Choroid plexus epithelial cell (primary cell): ENCODE measurements around the gene PPM1A.

ENCODE experiments used
- DNase-seq: peaks from one replicate; pipeline ENCODE4 v3.0.0-alpha.2; 2010; ENCODE audit warnings: low read depth
- H3K4me3 ChIP-seq: 2 replicates; pipeline ENCODE4 v1.5.1; 2011; ENCODE audit warnings: low read depth, mild to moderate bottlenecking, control low read depth, low read length, moderate library complexity
- CTCF ChIP-seq: conservative IDR thresholded peaks from 2 replicates; pipeline ENCODE4 v1.5.1; 2011; ENCODE audit warnings: low read depth, mild to moderate bottlenecking, control low read depth, inconsistent platforms, low read length, moderate library complexity

Gene PPM1A

GRCh38 chr14:60344751-60345150 is 95.7 kb downstream of the PPM1A start:
- no peak for TF ChIP-seq CTCF
- H3K4me3 ChIP-seq = no peak overlapping the region
- DNase-seq = no peak

GRCh38 chr14:60346706-60347105 is 97.7 kb downstream of the PPM1A start:
- no peak for TF ChIP-seq CTCF
- peak; percentile 12 for DNase-seq
- no peak overlapping the region for H3K4me3 ChIP-seq

- H3K4me3 ChIP-seq = no peak overlapping the region
- no peak for TF ChIP-seq CTCF
- DNase-seq = no peak
Measured at GRCh38 chr14:60348211-60348610, 99.2 kb downstream of the PPM1A start.
